ENCODE measurements around the gene MTCL1.

DNA sequence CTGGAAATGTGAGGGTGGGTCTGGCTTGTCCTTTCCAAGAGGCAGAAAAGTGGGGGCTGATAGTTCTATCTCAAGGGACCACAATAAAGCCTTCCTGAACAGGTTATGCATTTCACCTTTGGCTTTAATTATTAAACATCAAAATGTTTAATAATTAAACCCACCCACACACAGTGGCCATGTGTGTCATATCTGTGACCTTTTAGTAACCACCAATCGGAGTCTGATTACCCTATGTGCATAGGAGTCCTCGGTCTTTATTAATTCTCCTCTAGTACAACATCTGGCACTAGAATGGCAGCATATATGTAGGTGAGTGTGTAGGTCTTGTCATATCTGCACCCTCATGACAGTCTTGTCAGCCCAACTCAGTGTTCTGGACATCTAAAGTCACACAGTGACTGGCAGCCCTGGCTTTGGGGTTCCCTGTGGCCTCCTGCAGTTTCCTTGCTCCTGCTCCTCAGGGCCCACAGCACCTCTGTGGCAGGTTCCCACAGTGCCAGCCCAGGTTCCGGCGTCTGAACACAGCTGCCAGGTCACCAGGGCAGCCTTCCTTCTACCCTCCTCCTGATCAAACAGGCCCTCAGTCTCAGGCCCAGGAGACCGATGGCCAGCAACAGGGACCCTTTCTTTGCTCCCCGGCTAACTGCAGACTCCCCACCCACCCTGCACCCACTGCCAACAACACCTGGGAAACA is 100.9 kb downstream of the MTCL1 start:
- TF ChIP-seq POLR2A (IDR thresholded peaks at IDR 0.05; ENCODE audit: control extremely low read depth in 1 of 2, low read depth in 2 of 2, low read length in 2 of 2) (no peak), EP300 (IDR thresholded peaks at IDR 0.05; ENCODE audit: borderline replicate concordance in 1 of 2, low read depth in 2 of 2, low read length in 2 of 2) (no peak), CHD1 (IDR thresholded peaks at IDR 0.05; ENCODE audit: low read depth, low read length) (no peak), POU5F1 (IDR thresholded peaks at IDR 0.05; ENCODE audit: low read depth, low read length) (no peak)
- TF ChIP-seq, protein P1, sequence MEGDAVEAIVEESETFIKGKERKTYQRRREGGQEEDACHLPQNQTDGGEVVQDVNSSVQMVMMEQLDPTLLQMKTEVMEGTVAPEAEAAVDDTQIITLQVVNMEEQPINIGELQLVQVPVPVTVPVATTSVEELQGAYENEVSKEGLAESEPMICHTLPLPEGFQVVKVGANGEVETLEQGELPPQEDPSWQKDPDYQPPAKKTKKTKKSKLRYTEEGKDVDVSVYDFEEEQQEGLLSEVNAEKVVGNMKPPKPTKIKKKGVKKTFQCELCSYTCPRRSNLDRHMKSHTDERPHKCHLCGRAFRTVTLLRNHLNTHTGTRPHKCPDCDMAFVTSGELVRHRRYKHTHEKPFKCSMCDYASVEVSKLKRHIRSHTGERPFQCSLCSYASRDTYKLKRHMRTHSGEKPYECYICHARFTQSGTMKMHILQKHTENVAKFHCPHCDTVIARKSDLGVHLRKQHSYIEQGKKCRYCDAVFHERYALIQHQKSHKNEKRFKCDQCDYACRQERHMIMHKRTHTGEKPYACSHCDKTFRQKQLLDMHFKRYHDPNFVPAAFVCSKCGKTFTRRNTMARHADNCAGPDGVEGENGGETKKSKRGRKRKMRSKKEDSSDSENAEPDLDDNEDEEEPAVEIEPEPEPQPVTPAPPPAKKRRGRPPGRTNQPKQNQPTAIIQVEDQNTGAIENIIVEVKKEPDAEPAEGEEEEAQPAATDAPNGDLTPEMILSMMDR (IDR thresholded peaks at IDR 0.05; ENCODE audit: control extremely low read depth in 1 of 3, insufficient read depth in 1 of 3, low read depth in 1 of 3, low read length in 3 of 3): no peak
